GDM1 (cell line): Measurements from ENCODE around the gene ADM5.

Source experiments
- DNase-seq: peaks from one replicate; lab custom pipeline; 2025; lab: John Stamatoyannopoulos, UW

The ADM5 gene

GRCh38 chr19:49658566-49659442, 30.6 kb upstream of the ADM5 start:
- no peak for DNase-seq

- DNase-seq, result no peak
These were observed 28.9 kb upstream of the ADM5 start for GRCh38 chr19:49660338-49660961.

GRCh38 chr19:49662011-49662410, 27.4 kb upstream of the ADM5 start:
- DNase-seq, result no peak

- DNase-seq, result no peak
These were observed 26.2 kb upstream of the ADM5 start for GRCh38 chr19:49663224-49663623.

GRCh38 chr19:49664171-49665035, 25.0 kb upstream of the ADM5 start:
- peak; percentile 49 for DNase-seq

- DNase-seq, result no peak
These were observed 24.4 kb upstream of the ADM5 start for GRCh38 chr19:49665036-49665350.

- DNase-seq, result peak; percentile 90
These were observed 23.9 kb upstream of the ADM5 start, which contains the start of the genes BCL2L12 and IRF3 for GRCh38 chr19:49665351-49666119. TSS of gene BCL2L12 (plus strand) at chr19:49665933. CDS start at chr19:49666693, 760 bp downstream. TSS of gene IRF3 (minus strand) at chr19:49665857. CDS start at chr19:49664838, 1,019 bp downstream.

- no peak for DNase-seq
These were observed 23.3 kb upstream of the ADM5 start for GRCh38 chr19:49666120-49666444.

GRCh38 chr19:49667473-49667872, 21.9 kb upstream of the ADM5 start:
- no peak for DNase-seq

GRCh38 chr19:49669516-49669915, 19.9 kb upstream of the ADM5 start:
- DNase-seq, result no peak

- DNase-seq, result peak; percentile 41
These were observed 17.1 kb upstream of the ADM5 start for GRCh38 chr19:49672131-49672919.

GRCh38 chr19:49676136-49676783, 13.1 kb upstream of the ADM5 start:
- DNase-seq, result no peak

- peak; percentile 100 for DNase-seq
These were observed 12.6 kb upstream of the ADM5 start for GRCh38 chr19:49676784-49677230.

GRCh38 chr19:49677231-49677900, 12.0 kb upstream of the ADM5 start, which contains the start of gene PRMT1:
TSS of gene PRMT1 (plus strand) at chr19:49677271. CDS start at chr19:49677281, 10 bp downstream.
- no peak for DNase-seq

GRCh38 chr19:49677901-49678674, 11.3 kb upstream of the ADM5 start:
- DNase-seq, result peak; percentile 33

- DNase-seq, result no peak
These were observed 10.2 kb upstream of the ADM5 start for GRCh38 chr19:49678985-49679770.

GRCh38 chr19:49679771-49680413, 9.5 kb upstream of the ADM5 start:
- DNase-seq, result no peak
